GM12892 (cell line): Measurements from ENCODE around the gene GRAMD4.

ENCODE experiments used
- POLR2A ChIP-seq: IDR thresholded peaks from 2 replicates; pipeline ENCODE4 v1.6.1; 2011; ENCODE audit warnings: low read depth, low read length, control low read depth
- POLR2AphosphoS5 ChIP-seq: IDR thresholded peaks from 2 replicates; pipeline ENCODE4 v1.6.1; 2011; ENCODE audit warnings: low read depth, low read length, control low read depth
- TAF1 ChIP-seq: IDR thresholded peaks from 2 replicates; pipeline ENCODE4 v1.6.1; 2011; ENCODE audit warnings: low read depth, mild to moderate bottlenecking, control low read depth, low read length, borderline replicate concordance

- TF ChIP-seq TAF1, result no peak
- TF ChIP-seq POLR2AphosphoS5, result no peak
- no peak for TF ChIP-seq POLR2A
These were observed 12.6 kb downstream of the GRAMD4 start for GRCh38 chr22:46632646-46633249.
